B cell (primary cell): Measurements from ENCODE around the gene HHIPL1.

Source experiments
- EZH2 ChIP-seq: IDR thresholded peaks from 2 replicates; pipeline ENCODE4 v1.6.1; 2012; ENCODE audit warnings: borderline replicate concordance, low read depth, mild to moderate bottlenecking, moderate library complexity, low read length; ENCODE audit not compliant: insufficient read depth, poor library complexity, severe bottlenecking
- TF ChIP-seq, protein P1 (sequence below): fragments of 200-600 bp; IDR thresholded peaks from one replicate; pipeline ENCODE4 v1.8.0; 2022; ENCODE audit warnings: antibody characterized with exemption, mild to moderate bottlenecking

DNA sequence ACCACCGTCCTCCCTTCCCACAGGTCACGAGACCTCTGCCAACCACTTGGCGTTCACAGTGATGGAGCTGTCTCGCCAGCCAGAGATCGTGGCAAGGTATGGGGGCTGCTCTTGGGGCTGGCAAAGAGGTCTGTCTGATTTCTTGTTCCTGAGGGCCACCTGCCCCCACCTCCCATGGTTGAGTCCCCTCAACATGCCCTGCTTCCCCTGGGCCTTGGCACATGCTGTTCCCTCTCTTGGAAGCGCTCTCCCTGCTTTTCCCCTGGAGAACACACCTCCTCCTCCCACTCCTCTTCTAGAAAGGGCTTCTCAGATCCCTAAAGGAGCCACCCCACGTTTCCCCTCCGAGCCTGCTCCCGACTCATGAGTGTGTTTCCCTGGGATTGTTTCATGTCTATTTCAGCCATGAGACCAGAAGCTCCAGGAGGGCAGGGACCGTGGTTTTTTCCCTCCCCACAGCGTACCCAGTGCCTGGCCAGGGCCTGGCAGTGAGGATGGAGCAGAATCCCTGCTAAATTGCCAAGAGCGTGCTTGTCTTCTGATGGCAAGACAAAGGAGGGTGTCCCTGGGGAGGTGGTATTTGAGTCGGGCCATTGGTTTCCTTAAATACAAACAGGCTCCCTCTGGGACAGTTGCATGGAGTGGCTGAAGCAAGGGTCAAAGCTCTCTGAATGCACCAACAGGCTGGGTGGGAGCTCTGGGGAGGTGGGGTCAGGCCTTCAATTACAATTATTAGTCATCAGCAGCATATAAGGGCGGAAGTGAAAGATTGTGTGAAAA, 73.3 kb downstream of the HHIPL1 start:
- TF ChIP-seq, protein P1, sequence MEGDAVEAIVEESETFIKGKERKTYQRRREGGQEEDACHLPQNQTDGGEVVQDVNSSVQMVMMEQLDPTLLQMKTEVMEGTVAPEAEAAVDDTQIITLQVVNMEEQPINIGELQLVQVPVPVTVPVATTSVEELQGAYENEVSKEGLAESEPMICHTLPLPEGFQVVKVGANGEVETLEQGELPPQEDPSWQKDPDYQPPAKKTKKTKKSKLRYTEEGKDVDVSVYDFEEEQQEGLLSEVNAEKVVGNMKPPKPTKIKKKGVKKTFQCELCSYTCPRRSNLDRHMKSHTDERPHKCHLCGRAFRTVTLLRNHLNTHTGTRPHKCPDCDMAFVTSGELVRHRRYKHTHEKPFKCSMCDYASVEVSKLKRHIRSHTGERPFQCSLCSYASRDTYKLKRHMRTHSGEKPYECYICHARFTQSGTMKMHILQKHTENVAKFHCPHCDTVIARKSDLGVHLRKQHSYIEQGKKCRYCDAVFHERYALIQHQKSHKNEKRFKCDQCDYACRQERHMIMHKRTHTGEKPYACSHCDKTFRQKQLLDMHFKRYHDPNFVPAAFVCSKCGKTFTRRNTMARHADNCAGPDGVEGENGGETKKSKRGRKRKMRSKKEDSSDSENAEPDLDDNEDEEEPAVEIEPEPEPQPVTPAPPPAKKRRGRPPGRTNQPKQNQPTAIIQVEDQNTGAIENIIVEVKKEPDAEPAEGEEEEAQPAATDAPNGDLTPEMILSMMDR, result no peak
- TF ChIP-seq EZH2, result no peak
